Central memory CD8-positive, alpha-beta T cell (primary cell): ENCODE results near the gene TXLNA.

Experiments used
- ATAC-seq: fragments of 150-1000 bp; cut with Tn5 transposase; replicated peaks from 2 replicates; pipeline ENCODE4 v1.10.0; 2022; ENCODE audit warnings: mild to moderate bottlenecking, moderate FRiP score, moderate number of reproducible peaks; ENCODE audit not compliant: poor library complexity, severe bottlenecking; ENCODE audit errors: extremely low read depth
- DNase-seq, 2 donors: peaks; one replicate each; pipeline ENCODE4 v3.0.0; 2021; ENCODE audit warnings: low spot score in 2 of 2
- H3K27ac Mint-ChIP-seq: one replicate; pipeline ENCODE4 v1.8.0; 2022; ENCODE audit warnings: low read depth, mild to moderate bottlenecking, moderate library complexity, mixed read lengths
- H3K27me3 Mint-ChIP-seq: one replicate; pipeline ENCODE4 v1.8.0; 2022; ENCODE audit warnings: mixed read lengths
- H3K36me3 Mint-ChIP-seq: one replicate; pipeline ENCODE4 v1.8.0; 2022; ENCODE audit warnings: mild to moderate bottlenecking, moderate library complexity, mixed read lengths; ENCODE audit not compliant: insufficient read depth
- H3K4me1 Mint-ChIP-seq: one replicate; pipeline ENCODE4 v1.8.0; 2022; ENCODE audit warnings: mixed read lengths
- H3K4me3 Mint-ChIP-seq: one replicate; pipeline ENCODE4 v1.8.0; 2022; ENCODE audit warnings: mild to moderate bottlenecking, moderate library complexity, mixed read lengths
- H3K9me3 Mint-ChIP-seq: one replicate; pipeline ENCODE4 v1.8.0; 2022; ENCODE audit warnings: mixed read lengths

Gene TXLNA

DNA sequence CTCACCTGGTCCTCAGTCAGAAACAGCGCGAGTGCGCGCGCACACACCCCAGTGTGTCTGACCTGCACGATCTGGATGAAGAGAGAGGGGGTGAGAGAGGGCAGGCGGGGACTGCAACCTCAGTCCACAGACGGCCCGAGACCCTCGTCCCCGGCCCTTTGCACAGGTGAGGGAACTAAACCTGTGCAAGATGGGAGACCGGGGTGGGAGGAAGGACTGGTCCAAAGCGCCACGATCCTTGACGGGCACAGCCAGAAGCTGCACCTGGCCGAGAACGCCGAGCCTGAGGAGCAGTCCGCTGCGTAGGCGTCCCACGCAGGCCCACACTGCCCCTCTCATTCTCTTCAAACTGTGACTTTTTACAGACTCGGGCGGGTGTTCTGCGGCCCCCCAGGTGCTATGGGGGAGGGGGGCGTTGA lies 25.5 kb downstream of the TXLNA start:
- Mint-ChIP-seq H3K36me3 (peaks cover 7% of the 10 kb centered on the region), H3K27ac (peak overlapping the region; percentile 93), H3K4me3 (peak overlapping the region; percentile 83), H3K27me3 (no peaks in the 10 kb centered on the region), H3K4me1 (peaks cover 35% of the 10 kb centered on the region), H3K9me3 (no peaks in the 10 kb centered on the region)
- no peak for DNase-seq
- ATAC-seq = no peak

DNA sequence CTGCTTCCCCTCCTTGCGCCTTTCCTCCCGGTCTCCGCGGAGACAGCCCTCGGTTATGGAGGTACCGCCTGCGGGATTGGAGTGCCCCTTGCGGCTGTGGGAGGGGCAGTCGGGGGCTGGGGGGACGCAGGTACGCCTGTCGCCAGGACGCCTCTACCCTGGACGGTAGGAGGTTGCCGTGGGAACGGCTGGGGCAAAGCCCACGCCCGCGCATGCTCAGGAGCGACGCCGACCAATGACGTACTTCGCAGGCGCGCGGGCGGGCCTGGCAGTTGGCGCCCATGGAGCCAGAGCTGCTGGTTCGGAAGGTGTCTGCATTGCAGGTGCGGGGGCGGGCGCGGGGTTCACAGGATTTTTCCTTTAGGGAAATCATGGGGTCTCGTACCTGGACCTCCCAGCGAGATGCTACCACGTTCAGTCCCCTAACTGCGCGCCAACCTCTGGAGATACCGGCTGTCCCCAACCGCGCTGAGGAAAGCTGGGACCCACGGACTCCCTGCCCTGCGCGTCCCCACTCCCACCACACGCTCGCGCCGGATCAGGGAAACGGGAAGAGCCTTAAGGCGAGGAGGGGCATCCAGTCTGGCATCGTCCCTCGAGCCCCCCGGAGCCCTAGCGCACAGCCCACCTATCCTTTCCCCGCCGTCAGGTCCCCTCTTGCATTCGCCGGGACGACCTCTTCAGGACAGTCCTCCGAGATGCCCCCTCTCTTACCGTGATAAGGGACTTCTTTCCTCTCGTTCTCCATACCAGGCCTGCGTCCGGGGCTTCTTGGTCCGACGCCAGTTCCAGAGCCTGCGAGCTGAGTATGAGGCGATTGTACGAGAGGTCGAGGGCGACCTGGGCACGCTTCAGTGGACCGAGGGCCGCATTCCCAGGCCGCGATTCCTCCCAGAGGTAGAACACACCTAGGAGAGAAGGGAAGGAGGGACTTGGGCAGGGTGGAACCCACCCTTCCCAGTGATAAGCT lies 26.2 kb downstream of the TXLNA start, which contains the start of gene IQCC:
IQCC (plus strand) TSS at position 271 of the 970 bp plus-strand sequence; CDS start at position 282, 11 bp downstream.
- Mint-ChIP-seq H3K27me3 (no peaks in the 10 kb centered on the region), H3K4me1 (peaks cover 28% of the 10 kb centered on the region), H3K9me3 (no peaks in the 10 kb centered on the region), H3K27ac (peak within 1 kb of the TSS; percentile 93), H3K4me3 (peak within 1 kb of the TSS; percentile 83), H3K36me3 (peaks cover 7% of the 10 kb centered on the region)
- DNase-seq (peak; percentile 70 to 74), ATAC-seq (peak; percentile 57)

DNA sequence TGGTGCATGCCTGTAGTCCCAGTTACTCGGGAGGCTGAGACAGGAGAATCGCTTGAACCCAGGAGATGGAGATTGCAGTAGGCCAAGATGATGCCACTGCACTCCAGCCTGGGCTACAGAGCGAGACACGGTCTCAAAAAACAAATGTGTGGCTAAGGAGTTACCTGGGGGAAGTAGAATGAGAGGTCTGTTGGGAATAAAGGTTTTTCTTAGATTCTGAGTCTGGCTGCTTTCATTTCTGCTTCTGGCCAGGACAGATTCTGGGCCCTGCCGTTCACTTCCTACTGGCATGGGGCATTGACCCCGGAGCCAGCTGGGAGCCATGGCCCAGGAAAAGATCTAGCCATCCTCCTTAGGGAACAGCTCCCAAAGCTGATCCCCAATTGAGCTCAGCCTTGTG lies 29.0 kb downstream of the TXLNA start:
- H3K36me3 Mint-ChIP-seq = peaks cover 2% of the 10 kb centered on the region
- no peak overlapping the region for H3K4me3 Mint-ChIP-seq
- H3K9me3 Mint-ChIP-seq = no peaks in the 10 kb centered on the region
- no peaks in the 10 kb centered on the region for H3K27me3 Mint-ChIP-seq
- ATAC-seq (no peak), DNase-seq (no peak)
- H3K4me1 Mint-ChIP-seq = peaks cover 11% of the 10 kb centered on the region
- no peak overlapping the region for H3K27ac Mint-ChIP-seq

DNA sequence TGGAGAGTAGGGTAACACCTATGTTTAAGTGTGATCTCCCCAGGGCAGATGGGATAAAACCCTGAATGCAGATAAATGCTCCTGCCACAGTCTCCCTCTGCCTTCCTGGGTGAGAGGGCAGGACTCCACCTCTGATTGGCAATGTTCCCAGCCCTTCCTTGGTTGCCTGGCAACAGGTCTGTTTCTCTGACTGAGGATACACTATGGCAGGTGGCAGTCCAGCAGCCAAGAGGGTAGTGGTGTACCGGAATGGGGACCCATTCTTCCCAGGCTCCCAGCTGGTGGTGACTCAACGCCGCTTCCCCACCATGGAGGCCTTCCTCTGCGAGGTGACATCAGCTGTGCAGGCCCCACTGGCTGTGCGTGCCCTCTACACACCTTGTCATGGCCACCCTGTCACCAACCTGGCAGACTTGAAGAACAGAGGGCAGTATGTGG lies 29.4 kb downstream of the TXLNA start, which contains the start of gene DCDC2B:
DCDC2B (plus strand) TSS at position 199 of the 438 bp plus-strand sequence; CDS start at position 204, 5 bp downstream.
- H3K4me3 Mint-ChIP-seq = no peak within 1 kb of the TSS
- H3K27me3 Mint-ChIP-seq = no peaks in the 10 kb centered on the region
- peak within 1 kb of the TSS; percentile 25 for H3K27ac Mint-ChIP-seq
- H3K4me1 Mint-ChIP-seq = peaks cover 11% of the 10 kb centered on the region
- DNase-seq = no peak
- ATAC-seq = no peak
- no peaks in the 10 kb centered on the region for H3K9me3 Mint-ChIP-seq
- H3K36me3 Mint-ChIP-seq = peaks cover 2% of the 10 kb centered on the region

DNA sequence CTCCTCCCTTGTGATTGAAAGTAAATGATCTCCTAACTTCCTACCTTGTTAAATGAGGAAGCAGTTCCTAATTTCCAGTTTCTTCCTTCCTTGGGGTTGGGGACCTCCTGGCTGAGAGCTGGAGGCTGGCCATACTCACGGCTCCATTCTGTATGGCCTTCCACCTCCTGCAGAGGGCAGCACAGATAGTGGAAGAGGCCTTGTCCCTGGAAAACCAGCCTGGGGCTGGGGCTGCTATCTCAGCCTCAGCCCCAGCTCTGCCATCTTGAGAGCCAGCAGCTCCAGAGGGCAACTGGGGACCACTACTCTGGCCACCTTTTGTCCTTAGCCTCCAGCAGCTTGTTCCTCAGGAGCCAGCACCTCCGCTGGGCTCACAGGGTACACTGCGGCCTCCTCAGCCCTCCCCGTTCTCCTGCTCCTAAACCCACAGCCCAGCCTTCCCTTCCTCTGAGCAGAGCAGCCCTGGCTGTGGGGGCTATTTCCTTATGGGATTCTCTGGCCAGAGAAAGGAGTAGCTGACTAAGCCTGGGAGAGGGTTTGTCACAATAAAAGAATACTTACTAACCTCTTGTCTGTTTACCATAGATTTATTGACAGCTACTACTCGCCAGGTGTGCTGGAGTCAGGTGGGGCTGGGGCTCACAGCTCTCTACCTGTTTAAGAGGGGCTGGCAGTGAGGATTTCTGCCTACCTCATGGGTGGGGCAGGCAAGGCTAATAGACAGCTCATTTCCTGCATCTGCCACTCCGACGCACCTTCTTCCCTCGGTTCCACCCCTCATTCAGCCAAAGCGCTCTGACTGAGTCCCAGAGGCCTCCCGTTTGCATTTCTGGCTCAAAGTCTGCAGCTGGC lies 36.4 kb downstream of the TXLNA start:
- ATAC-seq = no peak
- DNase-seq = peak; percentile 26
- Mint-ChIP-seq H3K4me3 (no peak overlapping the region), H3K36me3 (peaks cover 11% of the 10 kb centered on the region), H3K27ac (no peak overlapping the region), H3K9me3 (no peaks in the 10 kb centered on the region), H3K4me1 (peaks cover 11% of the 10 kb centered on the region), H3K27me3 (no peaks in the 10 kb centered on the region)

DNA sequence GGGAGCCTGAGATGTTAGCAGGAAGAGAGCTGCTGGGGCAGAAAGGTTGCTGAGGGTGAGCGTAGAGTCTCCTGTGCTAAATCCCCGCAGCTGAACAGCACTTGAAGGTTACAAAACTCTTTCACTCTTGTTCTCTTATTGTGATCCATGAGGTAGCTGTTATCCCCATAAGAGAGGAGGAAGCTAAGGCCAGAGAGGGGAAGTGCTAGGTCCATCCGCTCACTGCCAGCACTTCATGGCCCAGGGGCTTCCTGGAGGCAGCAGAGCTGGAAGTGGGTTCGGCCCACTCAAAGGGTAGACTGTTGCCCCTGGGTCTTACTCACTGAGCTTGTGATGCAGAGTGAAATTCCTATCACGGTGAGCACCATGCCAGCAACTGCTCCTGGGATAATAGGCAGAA lies 37.1 kb downstream of the TXLNA start:
- Mint-ChIP-seq H3K9me3 (no peaks in the 10 kb centered on the region), H3K4me3 (no peak overlapping the region), H3K4me1 (peaks cover 18% of the 10 kb centered on the region), H3K27ac (no peak overlapping the region), H3K27me3 (no peaks in the 10 kb centered on the region), H3K36me3 (peaks cover 11% of the 10 kb centered on the region)
- no peak for DNase-seq
- ATAC-seq = no peak

DNA sequence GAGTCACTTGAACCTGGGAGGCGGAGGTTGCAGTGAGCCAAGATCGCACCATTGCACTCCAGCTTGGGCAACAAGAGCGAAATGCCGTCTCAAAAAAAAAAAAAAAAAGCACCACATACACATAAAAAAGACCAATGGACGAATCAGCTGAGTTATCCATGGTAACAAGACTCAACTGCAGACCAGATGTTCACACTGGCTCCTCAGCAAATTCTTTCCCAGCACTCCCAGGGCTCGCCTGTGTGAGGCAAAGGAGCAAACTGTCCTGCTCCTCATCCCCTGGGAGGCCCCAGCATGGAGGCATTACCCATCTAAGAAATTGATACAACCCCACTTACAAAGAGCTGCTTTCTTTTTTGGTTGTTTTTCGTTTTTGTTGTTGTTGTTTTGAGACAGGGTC lies 39.5 kb downstream of the TXLNA start:
- Mint-ChIP-seq H3K9me3 (no peaks in the 10 kb centered on the region), H3K36me3 (peaks cover 19% of the 10 kb centered on the region), H3K4me1 (peaks cover 29% of the 10 kb centered on the region), H3K4me3 (no peak overlapping the region), H3K27ac (no peak overlapping the region), H3K27me3 (no peaks in the 10 kb centered on the region)
- ATAC-seq = no peak
- no peak for DNase-seq

DNA sequence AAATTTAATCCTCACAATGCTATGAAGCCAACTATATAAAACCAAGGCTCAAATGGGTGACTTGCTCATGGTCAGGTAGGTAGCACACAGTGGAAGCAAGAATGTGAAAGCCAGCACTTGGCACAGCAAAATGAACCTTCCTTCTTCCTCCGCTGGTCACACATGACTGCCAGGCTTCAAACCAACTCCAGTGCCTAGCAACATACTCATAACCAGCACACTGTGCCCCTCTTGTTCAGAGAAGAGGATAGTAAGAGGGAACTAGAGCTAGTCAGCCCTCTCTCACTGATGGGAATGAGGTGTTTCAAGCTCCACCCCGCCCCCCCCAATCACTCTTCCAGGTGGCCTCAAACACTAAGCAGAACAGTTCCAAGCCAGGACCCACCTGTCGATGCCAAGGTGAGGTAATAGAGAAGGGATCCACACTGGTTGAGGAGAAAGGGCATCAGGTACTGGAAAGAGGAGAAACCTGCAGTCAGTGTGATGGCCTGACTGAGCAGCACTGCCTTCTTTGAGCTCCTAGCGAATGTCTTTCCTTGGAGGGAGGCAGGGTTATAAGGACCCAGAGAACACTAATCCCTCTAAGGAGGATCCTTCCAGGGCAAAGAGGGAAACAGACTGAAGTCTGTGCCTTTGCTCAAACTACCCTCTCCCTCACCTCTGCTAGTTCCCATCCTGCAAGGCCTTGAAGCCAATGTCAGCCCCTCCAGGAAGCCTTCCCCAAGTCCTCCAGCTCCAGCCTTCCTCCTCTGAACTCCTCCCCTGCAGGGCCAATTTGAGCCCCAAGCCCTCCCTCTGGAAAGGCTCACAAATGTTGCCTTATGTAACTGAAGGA lies 41.5 kb downstream of the TXLNA start:
- peak overlapping the region; percentile 88 for H3K4me3 Mint-ChIP-seq
- H3K36me3 Mint-ChIP-seq = peaks cover 29% of the 10 kb centered on the region
- DNase-seq (no peak), ATAC-seq (no peak)
- H3K4me1 Mint-ChIP-seq = peaks cover 24% of the 10 kb centered on the region
- no peaks in the 10 kb centered on the region for H3K27me3 Mint-ChIP-seq
- H3K9me3 Mint-ChIP-seq = no peaks in the 10 kb centered on the region
- peak overlapping the region; percentile 95 for H3K27ac Mint-ChIP-seq

DNA sequence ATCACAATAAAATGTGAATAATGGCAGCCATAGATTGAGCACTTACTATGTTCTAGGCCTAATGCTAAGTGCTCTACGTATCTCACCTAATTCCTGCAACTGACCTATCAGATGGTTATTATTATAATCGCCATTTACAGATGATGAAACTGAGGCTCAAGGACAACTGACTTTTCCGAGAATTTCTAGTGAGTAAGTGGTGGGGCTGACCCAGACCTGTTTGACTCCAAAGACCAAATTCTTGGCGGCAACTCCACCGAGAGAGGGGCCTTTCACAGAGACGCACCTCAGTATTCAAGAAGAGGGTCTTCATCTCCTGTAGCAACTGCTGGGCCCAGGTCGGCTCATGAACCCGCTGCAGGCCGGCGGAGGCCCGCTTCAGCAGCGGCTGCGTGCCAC lies 42.1 kb downstream of the TXLNA start:
- H3K36me3 Mint-ChIP-seq = peaks cover 35% of the 10 kb centered on the region
- H3K4me1 Mint-ChIP-seq = peaks cover 24% of the 10 kb centered on the region
- no peaks in the 10 kb centered on the region for H3K27me3 Mint-ChIP-seq
- DNase-seq = no peak
- peak overlapping the region; percentile 95 for H3K27ac Mint-ChIP-seq
- no peak for ATAC-seq
- no peaks in the 10 kb centered on the region for H3K9me3 Mint-ChIP-seq
- peak overlapping the region; percentile 88 for H3K4me3 Mint-ChIP-seq

DNA sequence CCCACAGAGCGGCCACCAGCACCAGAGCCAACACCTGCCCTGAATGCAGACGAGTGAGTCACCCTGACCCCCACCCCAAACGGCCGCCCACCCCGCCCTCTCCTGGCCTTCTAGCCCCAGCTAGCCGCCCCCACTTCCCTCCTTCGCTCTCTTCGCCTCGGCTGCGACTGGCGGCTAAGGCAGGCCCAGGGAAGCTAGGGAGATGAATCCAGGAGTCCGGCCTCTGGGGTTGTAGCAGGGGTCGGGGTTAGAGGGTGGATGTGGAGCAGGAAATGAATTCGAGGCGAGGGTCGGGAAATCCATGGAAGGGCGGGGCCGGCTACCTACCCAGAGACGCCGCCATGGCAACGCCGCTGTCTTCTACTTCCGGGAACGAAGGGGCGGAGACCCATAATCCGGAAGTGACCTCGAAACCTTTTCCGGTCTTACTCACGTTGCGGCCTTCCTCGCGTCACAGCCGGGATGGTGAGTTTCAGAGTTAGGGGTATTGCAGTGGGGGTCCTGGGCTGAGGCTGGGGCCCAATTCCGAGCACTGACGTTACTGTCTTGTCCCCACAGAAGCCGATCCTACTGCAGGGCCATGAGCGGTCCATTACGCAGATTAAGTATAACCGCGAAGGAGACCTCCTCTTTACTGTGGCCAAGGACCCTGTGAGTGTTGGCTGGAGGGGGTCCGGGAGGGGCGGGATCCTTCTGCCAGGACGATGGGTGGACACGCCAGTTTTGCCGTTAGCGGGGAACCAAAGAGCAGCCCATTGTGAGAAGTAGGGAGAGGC lies 42.7 kb downstream of the TXLNA start, which contains the start of the genes EIF3I and TMEM234:
EIF3I (plus strand) TSS at position 428 of the 776 bp plus-strand sequence; CDS start at position 463, 35 bp downstream.
TMEM234 (minus strand) TSS at position 374 of the 776 bp plus-strand sequence; CDS start at position 343, 31 bp downstream.
- H3K9me3 Mint-ChIP-seq = no peaks in the 10 kb centered on the region
- DNase-seq = peak; percentile 80 to 84
- no peaks in the 10 kb centered on the region for H3K27me3 Mint-ChIP-seq
- peaks cover 24% of the 10 kb centered on the region for H3K4me1 Mint-ChIP-seq
- peak; percentile 95 for ATAC-seq
- H3K27ac Mint-ChIP-seq = peak within 1 kb of the TSS; percentile 95
- H3K4me3 Mint-ChIP-seq = peak within 1 kb of the TSS; percentile 88
- peaks cover 38% of the 10 kb centered on the region for H3K36me3 Mint-ChIP-seq

DNA sequence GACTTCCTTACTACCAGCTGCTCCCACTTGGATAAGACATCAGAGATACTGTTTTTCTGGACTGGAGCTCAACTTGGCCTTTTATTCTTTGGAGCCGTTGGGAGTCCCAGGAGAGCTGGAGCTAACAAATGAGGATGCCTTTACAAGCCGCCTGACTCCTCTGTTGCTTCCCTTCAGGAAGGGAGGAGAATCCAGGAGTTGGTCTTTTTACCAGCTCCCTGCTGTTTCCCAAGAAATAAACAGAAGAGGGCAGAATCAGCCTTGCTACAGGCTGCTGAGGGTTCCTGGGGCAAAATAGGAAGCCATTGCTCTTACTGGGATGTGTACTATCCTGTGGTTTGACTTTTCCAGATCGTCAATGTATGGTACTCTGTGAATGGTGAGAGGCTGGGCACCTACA lies 44.2 kb downstream of the TXLNA start:
- Mint-ChIP-seq H3K27ac (no peak overlapping the region), H3K4me3 (peak overlapping the region; percentile 49), H3K36me3 (peaks cover 49% of the 10 kb centered on the region), H3K9me3 (no peaks in the 10 kb centered on the region), H3K4me1 (peaks cover 30% of the 10 kb centered on the region), H3K27me3 (no peaks in the 10 kb centered on the region)
- ATAC-seq (no peak), DNase-seq (no peak)
